Esophagus squamous epithelium (tissue), 5 donors: ENCODE results near the gene FITM1. TPM values are rescaled to one million over a fixed set of nuclear protein-coding genes. Genes with fewer than 3 reads are reported as not detected.

Experiments
- DNase-seq: peaks from one replicate; lab custom pipeline; 2025; lab: John Stamatoyannopoulos, UW
- H3K27ac ChIP-seq, 4 donors: fragments of 200-600 bp; sonication (generic); one replicate each; pipeline ENCODE4 v1.5.1; 2016 to 2019; ENCODE audit warnings: mild to moderate bottlenecking in 1 of 4
- H3K27me3 ChIP-seq, 4 donors: fragments of 200-600 bp; sonication (generic); 1 replicate in 3 of 4; 2 replicates in 1 of 4; pipeline versions ENCODE4 v1.5.1 to v1.6.0; 2017 to 2021; ENCODE audit warnings: antibody characterized with exemption in 1 of 4
- H3K36me3 ChIP-seq, 3 donors: fragments of 200-600 bp; sonication (generic); one replicate each; pipeline ENCODE4 v1.5.1; 2016 to 2019
- H3K4me1 ChIP-seq, 3 donors: fragments of 200-600 bp; sonication (generic); one replicate each; pipeline ENCODE4 v1.5.1; 2017 to 2019
- H3K4me3 ChIP-seq, 4 donors: fragments of 200-600 bp; sonication (generic); 1 replicate in 3 of 4; 2 replicates in 1 of 4; pipeline ENCODE4 v1.5.1; 2016 to 2019; ENCODE audit warnings: mild to moderate bottlenecking in 2 of 4, moderate library complexity in 1 of 4
- H3K9me3 ChIP-seq, 3 donors: fragments of 200-600 bp; sonication (generic); one replicate each; pipeline ENCODE4 v1.5.1; 2016 to 2019
- POLR2A ChIP-seq, 4 donors: fragments of 450-650 bp; IDR thresholded peaks; one replicate each; pipeline ENCODE4 v1.6.1; 2017; ENCODE audit warnings: antibody characterized with exemption in 4 of 4, mild to moderate bottlenecking in 4 of 4, moderate library complexity in 3 of 4
- WGBS, 2 donors: methylation state at CpG; one replicate each; pipeline ENCODE4 v1.1.5; 2018; 5-methylcytosine and 5-hydroxymethylcytosine counted together
- intact Hi-C: fragments of 100-400 bp; cut with DNase I; formaldehyde crosslinking; loops from one replicate; pipeline ENCODE4 v1.15.0; 2022
- total RNA-seq, 4 donors: library from RNA; depleted of rRNA; stranded (reverse); fragments of >200 nt; gene quantifications; one replicate each; pipeline ENCODE4 v1.1.0, GENCODE V29; 2016
- TF ChIP-seq, protein P1 (sequence below), 6 experiments: fragments of 450-650 bp in 4 of 6; fragments of 200-600 bp in 2 of 6; sonication (generic) in 2 of 6; IDR thresholded peaks; one replicate each; pipeline ENCODE4 v1.5.1; 2016 to 2019; ENCODE audit warnings: antibody characterized with exemption in 6 of 6, mild to moderate bottlenecking in 4 of 6, moderate library complexity in 4 of 6
- donor health status: DM: yes; HTN: yes; CAD: no.

FITM1 gene
- total RNA-seq, 4 donors from 2014 or later, result 0.42 to 3.7 (median 0.95) TPM; not detected in 1

DNA sequence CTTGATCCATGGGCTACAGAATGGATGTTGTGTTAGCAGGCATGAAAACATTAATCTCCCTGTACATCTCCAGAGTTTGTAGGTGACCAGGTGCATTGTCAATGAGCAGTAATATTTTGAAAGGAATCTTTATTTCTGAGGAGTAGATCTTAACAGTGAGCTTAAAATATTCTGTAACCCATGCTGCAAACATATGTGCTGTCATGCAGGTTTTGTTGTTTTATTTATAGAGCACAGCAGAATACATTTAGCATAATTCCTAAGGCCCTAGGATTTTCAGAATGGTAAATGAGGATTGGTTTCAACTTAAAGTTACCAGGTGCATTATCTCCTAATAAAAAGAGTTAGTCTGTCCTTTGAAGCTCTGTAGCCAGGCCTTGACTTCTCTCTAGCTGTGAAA is 3.5 kb upstream of the FITM1 start:
- H3K27me3 ChIP-seq, result no peaks in the 10 kb centered on the region
- H3K36me3 ChIP-seq, result peaks cover 11 to 33% (median 17%) of the 10 kb centered on the region in 3 donors
- H3K27ac ChIP-seq, result no peak overlapping the region
- peaks cover 0 to 8% (median 0%) of the 10 kb centered on the region in 3 donors for H3K4me1 ChIP-seq
- intact Hi-C loops, result no loop called here
- no peak overlapping the region for H3K4me3 ChIP-seq
- no peaks in the 10 kb centered on the region for H3K9me3 ChIP-seq
- no peak for DNase-seq
- no peak for TF ChIP-seq POLR2A (IDR thresholded peaks at IDR 0.05)
- TF ChIP-seq, protein P1, sequence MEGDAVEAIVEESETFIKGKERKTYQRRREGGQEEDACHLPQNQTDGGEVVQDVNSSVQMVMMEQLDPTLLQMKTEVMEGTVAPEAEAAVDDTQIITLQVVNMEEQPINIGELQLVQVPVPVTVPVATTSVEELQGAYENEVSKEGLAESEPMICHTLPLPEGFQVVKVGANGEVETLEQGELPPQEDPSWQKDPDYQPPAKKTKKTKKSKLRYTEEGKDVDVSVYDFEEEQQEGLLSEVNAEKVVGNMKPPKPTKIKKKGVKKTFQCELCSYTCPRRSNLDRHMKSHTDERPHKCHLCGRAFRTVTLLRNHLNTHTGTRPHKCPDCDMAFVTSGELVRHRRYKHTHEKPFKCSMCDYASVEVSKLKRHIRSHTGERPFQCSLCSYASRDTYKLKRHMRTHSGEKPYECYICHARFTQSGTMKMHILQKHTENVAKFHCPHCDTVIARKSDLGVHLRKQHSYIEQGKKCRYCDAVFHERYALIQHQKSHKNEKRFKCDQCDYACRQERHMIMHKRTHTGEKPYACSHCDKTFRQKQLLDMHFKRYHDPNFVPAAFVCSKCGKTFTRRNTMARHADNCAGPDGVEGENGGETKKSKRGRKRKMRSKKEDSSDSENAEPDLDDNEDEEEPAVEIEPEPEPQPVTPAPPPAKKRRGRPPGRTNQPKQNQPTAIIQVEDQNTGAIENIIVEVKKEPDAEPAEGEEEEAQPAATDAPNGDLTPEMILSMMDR (IDR thresholded peaks at IDR 0.05), result no peak

DNA sequence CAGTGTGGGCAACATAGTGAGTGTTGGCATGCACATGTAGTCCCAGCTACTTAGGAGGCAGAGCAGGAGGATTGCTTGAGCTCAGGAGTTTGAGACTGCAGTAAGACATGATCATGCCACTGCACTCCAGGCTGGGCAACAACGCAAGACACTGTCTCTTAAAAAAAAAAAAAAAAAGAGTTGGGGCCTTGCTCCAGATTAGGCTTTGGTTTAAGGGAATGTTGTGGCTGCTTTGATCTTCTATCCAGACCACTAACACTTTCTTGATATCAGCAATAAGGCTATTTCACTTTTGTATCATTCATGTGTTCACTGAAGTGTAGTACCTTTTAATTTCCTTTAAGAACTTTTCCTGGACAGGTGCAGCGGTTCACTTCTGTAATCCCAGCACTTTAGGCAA is 2.8 kb upstream of the FITM1 start:
- H3K27ac ChIP-seq, result no peak overlapping the region
- no peak for DNase-seq
- intact Hi-C loops, result no loop called here
- H3K36me3 ChIP-seq, result peaks cover 8 to 26% (median 10%) of the 10 kb centered on the region in 3 donors
- TF ChIP-seq, protein P1 (IDR thresholded peaks at IDR 0.05), result no peak
- no peaks in the 10 kb centered on the region for H3K9me3 ChIP-seq
- no peaks in the 10 kb centered on the region for H3K27me3 ChIP-seq
- H3K4me1 ChIP-seq, result peaks cover 0 to 15% (median 0%) of the 10 kb centered on the region in 3 donors
- no peak overlapping the region for H3K4me3 ChIP-seq
- WGBS, 2 donors, result 75 to 95% methylated on average over 2 of the region's 2 CpGs

DNA sequence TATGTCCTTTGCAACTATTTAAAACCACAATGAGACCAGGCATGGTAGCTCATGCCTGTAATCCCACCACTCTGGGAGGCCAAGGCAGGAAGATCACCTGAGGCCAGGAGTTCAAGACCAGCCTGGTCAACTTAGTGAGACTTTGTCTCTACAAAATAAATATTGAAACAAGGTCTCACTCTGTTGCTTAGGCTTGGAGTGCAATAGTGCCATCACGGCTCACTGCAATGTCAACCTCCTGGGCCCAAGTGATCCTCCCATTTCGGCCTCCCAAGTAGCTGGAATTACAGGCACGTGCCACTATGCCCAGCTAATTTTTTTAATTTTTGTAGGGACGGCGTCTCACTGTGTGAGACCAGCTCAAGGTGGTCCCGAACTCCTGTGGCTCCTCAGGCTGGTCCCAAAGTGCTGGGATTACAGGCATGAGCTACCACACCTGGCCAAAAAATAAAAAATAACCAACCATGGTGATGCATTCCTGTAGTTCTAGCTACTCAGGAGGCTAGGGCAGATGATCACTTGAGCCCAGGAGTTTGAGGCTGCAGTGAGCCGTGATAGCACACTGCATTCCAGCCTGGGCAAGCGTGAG is 955 bp upstream of the FITM1 start:
- intact Hi-C loops, result no loop called here

DNA sequence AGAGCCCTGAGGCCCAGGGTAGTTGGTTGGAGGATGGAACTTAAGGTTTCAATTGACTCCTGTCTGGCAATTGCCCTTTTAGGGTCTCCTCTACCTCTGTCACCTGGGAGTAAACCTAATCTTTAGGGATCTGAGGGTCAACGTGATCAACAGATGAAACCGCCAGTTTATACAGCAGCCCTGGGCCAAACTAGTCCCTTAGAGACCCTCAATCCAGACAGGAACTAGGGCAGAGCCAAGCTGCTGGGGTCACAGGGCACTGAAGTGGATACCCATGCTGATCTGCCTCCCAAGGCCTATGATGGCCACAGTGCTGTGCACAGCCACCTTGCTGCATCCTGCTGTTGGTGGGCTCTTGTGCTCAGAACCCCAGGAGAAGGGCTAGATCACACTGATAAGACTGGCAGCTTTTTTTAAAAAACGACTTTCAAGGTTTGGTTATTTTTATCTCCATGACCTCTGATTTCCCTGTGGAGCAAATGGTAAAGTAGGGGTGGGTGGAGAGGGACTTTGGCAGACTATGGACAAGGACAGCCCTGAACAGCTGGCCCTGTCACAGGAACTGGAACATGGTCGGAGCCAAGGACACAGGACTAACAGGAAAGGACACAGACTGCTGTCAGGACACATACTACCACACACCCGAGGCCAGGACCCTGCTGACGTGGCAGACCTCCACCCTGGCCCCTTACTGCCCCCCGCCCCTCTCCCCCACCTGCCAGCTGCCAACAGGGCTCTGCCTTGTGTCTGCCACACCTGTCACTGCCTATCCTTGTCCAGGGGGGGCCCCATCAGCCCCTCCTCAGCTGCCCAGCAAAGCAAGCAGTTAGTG is 474 bp downstream of the FITM1 start:
- Histone ChIP-seq H3K27me3 (no peaks in the 10 kb centered on the region), H3K4me1 (peaks cover 4 to 25% (median 5%) of the 10 kb centered on the region in 3 donors), H3K4me3 (no peak overlapping the region), H3K27ac (peak overlapping the region in 2 of 4 donors; percentile 59 to 81), H3K36me3 (no peaks in the 10 kb centered on the region), H3K9me3 (no peaks in the 10 kb centered on the region)
- no peak for DNase-seq
- WGBS, 2 donors, result 10 to 71% methylated on average over 1 to 5 of the region's 7 CpGs
- no peak for TF ChIP-seq POLR2A (IDR thresholded peaks at IDR 0.05)
- TF ChIP-seq, protein P1 (IDR thresholded peaks at IDR 0.05), result no peak
- intact Hi-C loops, result no loop called here

More for the DNA sequence above, 955 bp upstream of the FITM1 start:
- Histone ChIP-seq H3K9me3 (no peaks in the 10 kb centered on the region), H3K27ac (no peak overlapping the region), H3K27me3 (no peaks in the 10 kb centered on the region), H3K4me3 (no peak overlapping the region), H3K4me1 (peaks cover 0 to 16% (median 0%) of the 10 kb centered on the region in 3 donors), H3K36me3 (peaks cover 0 to 7% (median 0%) of the 10 kb centered on the region in 3 donors)
- TF ChIP-seq POLR2A (IDR thresholded peaks at IDR 0.05), result no peak
- TF ChIP-seq, protein P1 (IDR thresholded peaks at IDR 0.05), result no peak
- WGBS, 2 donors, result 89 to 95% methylated on average over 8 of the region's 8 CpGs
- DNase-seq, result no peak

DNA sequence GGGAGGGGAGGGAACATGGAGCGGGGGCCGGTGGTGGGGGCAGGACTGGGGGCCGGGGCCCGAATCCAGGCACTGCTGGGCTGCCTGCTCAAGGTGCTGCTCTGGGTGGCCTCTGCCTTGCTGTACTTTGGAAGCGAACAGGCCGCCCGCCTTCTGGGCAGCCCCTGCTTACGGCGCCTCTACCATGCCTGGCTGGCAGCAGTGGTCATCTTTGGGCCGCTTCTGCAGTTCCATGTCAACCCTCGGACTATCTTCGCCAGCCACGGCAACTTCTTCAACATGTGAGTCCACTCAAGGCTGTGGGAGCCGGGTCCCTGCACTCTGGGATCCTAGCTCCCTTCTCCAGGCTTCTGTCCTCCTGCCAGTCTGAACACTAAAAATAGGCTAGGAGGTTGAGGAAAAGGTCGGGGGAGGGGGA is 1.1 kb downstream of the FITM1 start:
- 85 to 100% methylated on average over 1 to 8 of the region's 15 CpGs for WGBS, 2 donors
- DNase-seq, result no peak

More for the DNA sequence above, 1.1 kb downstream of the FITM1 start:
- intact Hi-C loops, result no loop called here
- H3K4me1 ChIP-seq, result peaks cover 5 to 28% (median 7%) of the 10 kb centered on the region in 3 donors
- no peaks in the 10 kb centered on the region for H3K27me3 ChIP-seq
- no peak for TF ChIP-seq POLR2A (IDR thresholded peaks at IDR 0.05)
- TF ChIP-seq, protein P1 (IDR thresholded peaks at IDR 0.05), result no peak
- peak overlapping the region in 2 of 4 donors; percentile 59 to 81 for H3K27ac ChIP-seq
- H3K4me3 ChIP-seq, result no peak overlapping the region
- no peaks in the 10 kb centered on the region for H3K36me3 ChIP-seq
- H3K9me3 ChIP-seq, result no peaks in the 10 kb centered on the region
